Measurements from ENCODE around the gene SPPL2A. TPM values are rescaled to one million over a fixed set of nuclear protein-coding genes. Genes with fewer than 3 reads are reported as not detected.

Gene SPPL2A
- total and polyA plus RNA-seq, 2 of the 13 experiments (the other 11 are each of a cell fraction or from before 2014, with no cell fraction given) = 80.5 to 105 TPM

- TF ChIP-seq TRIM22 (IDR thresholded peaks at IDR 0.05) (no peak), MEIS1 (CRISPR knock-in tag; IDR thresholded peaks at IDR 0.05; ENCODE audit: borderline replicate concordance) (no peak; the same call in 1 of the 2 replicates), NAIF1 (CRISPR knock-in tag; IDR thresholded peaks at IDR 0.05; ENCODE audit: borderline replicate concordance) (no peak; the same call in 1 of the 2 replicates), IRF2 (CRISPR knock-in tag; IDR thresholded peaks at IDR 0.05) (0 out of 2 replicates have a peak, but pooled peaks have one; percentile 12), MTERF4 (CRISPR knock-in tag; IDR thresholded peaks at IDR 0.05) (no peak), GATAD1 (CRISPR knock-in tag; IDR thresholded peaks at IDR 0.05) (peak; percentile 68), ZNF292 (CRISPR knock-in tag; IDR thresholded peaks at IDR 0.05; ENCODE audit: borderline replicate concordance, low read depth) (peak; percentile 35; the same call in 1 of the 2 replicates), PHF21A (CRISPR knock-in tag; IDR thresholded peaks at IDR 0.05) (peak; percentile 39; the same call in 1 of the 2 replicates), KAT8 (CRISPR knock-in tag; IDR thresholded peaks at IDR 0.05) (peak; percentile 58), SKIL (CRISPR knock-in tag; IDR thresholded peaks at IDR 0.05; ENCODE audit: borderline replicate concordance) (peak; percentile 33; the same call in 1 of the 2 replicates), HNRNPK (IDR thresholded peaks at IDR 0.05; ENCODE audit: low read depth, low read length, poor library complexity, severe bottlenecking) (peak; percentile 91), RARA (CRISPR knock-in tag; IDR thresholded peaks at IDR 0.05) (peak; percentile 68), BORCS8-MEF2B (CRISPR knock-in tag; IDR thresholded peaks at IDR 0.05) (peak; percentile 73), ELK4 (CRISPR knock-in tag; IDR thresholded peaks at IDR 0.05; ENCODE audit: borderline replicate concordance) (no peak), NFYB (CRISPR knock-in tag; IDR thresholded peaks at IDR 0.05) (peak; percentile 11; the same call in 1 of the 2 replicates)
- TF ChIP-seq, protein P1, sequence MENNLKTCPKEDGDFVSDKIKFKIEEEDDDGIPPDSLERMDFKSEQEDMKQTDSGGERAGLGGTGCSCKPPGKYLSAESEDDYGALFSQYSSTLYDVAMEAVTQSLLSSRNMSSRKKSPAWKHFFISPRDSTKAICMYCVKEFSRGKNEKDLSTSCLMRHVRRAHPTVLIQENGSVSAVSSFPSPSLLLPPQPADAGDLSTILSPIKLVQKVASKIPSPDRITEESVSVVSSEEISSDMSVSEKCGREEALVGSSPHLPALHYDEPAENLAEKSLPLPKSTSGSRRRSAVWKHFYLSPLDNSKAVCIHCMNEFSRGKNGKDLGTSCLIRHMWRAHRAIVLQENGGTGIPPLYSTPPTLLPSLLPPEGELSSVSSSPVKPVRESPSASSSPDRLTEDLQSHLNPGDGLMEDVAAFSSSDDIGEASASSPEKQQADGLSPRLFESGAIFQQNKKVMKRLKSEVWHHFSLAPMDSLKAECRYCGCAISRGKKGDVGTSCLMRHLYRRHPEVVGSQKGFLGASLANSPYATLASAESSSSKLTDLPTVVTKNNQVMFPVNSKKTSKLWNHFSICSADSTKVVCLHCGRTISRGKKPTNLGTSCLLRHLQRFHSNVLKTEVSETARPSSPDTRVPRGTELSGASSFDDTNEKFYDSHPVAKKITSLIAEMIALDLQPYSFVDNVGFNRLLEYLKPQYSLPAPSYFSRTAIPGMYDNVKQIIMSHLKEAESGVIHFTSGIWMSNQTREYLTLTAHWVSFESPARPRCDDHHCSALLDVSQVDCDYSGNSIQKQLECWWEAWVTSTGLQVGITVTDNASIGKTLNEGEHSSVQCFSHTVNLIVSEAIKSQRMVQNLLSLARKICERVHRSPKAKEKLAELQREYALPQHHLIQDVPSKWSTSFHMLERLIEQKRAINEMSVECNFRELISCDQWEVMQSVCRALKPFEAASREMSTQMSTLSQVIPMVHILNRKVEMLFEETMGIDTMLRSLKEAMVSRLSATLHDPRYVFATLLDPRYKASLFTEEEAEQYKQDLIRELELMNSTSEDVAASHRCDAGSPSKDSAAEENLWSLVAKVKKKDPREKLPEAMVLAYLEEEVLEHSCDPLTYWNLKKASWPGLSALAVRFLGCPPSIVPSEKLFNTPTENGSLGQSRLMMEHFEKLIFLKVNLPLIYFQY (CRISPR knock-in tag; IDR thresholded peaks at IDR 0.05; ENCODE audit: borderline replicate concordance) = peak; percentile 87; the same call in 1 of the 2 replicates
- TF ChIP-seq, protein P2, sequence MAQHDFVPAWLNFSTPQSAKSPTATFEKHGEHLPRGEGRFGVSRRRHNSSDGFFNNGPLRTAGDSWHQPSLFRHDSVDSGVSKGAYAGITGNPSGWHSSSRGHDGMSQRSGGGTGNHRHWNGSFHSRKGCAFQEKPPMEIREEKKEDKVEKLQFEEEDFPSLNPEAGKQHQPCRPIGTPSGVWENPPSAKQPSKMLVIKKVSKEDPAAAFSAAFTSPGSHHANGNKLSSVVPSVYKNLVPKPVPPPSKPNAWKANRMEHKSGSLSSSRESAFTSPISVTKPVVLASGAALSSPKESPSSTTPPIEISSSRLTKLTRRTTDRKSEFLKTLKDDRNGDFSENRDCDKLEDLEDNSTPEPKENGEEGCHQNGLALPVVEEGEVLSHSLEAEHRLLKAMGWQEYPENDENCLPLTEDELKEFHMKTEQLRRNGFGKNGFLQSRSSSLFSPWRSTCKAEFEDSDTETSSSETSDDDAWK (CRISPR knock-in tag; IDR thresholded peaks at IDR 0.05) = no peak
Observed at GRCh38 chr15:50765195-50765967, at the start of gene SPPL2A (continued).

Measured in HepG2 (cell line).